Measurements from ENCODE around the gene RCOR3.
"Not testable (repeated sequence)": the region's sequence is repeated elsewhere in the genome, so short reads cannot be mapped to it uniquely, and the experiment has no call there.

RCOR3 gene

DNA sequence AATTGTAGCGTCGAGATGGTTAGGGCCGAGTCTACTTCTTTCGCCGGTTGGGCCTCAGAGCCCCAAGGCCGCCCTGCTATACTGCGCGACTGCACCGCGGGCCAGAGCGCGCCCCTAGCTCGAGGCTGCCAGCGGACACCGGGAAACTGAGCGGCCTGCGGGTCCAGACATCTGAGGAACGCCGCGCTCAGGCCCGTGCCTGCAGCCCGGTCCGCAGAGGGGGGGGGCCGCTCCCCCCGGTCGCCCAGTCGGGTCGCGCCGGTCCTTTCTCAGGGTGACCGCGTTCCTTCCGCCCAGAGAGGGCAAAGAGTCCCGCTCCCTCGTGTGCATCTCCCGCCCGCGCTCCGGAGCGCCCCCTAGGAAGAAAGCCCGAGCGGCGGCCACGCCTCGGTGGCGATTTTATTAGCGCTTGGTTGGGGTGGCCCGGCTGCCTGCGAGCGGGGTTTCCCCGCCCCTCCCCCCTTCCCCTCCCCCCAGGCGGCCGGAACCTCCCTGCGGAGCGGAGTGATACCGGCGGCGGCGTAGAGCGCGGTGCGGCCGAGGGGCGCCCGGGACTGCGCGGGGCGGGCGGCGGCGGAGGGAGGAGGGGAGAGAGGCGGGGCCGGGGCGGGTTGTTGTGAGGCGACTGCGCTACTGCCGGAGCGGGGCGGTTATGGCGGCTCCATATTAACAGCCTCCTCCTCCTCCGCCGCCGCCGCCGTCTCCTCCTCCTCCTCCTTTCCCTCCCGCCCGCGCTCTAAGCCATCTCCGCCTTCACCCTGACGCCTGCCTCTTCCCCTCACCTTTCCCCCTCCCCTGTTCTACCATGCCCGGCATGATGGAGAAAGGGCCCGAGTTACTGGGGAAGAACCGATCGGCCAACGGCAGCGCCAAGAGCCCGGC, at the start of gene RCOR3:
Gene RCOR3 (plus strand): TSS at position 611 of the 882 bp plus-strand sequence. CDS start 195 bp downstream, at position 806.
- H3K4me3 ChIP-seq, result peak within 1 kb of the TSS; percentile 89
- H3K9me3 ChIP-seq, result no peaks in the 10 kb centered on the region
- H3K4me1 ChIP-seq, result peaks cover 23% of the 10 kb centered on the region
- H3K27me3 ChIP-seq, result no peaks in the 10 kb centered on the region
- peak within 1 kb of the TSS; percentile 92 for H3K4me2 ChIP-seq
- H3K36me3 ChIP-seq, result peaks cover 6% of the 10 kb centered on the region
- no peak for TF ChIP-seq Cebpa-rat (IDR thresholded peaks at IDR 0.05)
- H4K20me1 ChIP-seq, result peaks cover 10% of the 10 kb centered on the region; the same call in 1 of the 2 replicates
- H3K27ac ChIP-seq, result peak within 1 kb of the TSS; percentile 97
- H3K9ac ChIP-seq, result peak within 1 kb of the TSS; percentile 98

DNA sequence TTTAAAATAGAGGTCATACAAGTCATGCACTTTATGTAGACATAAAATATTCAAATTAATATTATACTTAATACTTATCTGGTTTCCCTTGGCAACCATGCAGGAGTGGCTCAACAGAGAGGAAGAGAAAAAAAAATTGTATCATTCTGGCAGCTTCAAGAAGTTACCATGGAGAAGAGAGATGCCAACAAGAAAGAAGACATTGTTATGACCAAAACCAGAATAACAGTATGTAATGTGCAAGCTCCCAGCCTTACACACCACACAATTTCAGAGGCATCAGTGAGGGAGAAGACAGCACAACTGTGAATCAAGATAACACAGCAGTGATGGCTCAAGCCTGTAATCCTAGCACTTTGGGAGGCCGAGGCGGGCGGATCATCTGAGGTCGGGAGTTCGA, 49.1 kb upstream of the RCOR3 start:
- no peak overlapping the region for H3K4me3 ChIP-seq
- no peaks in the 10 kb centered on the region for H3K4me1 ChIP-seq
- no peak overlapping the region for H3K27ac ChIP-seq
- H3K4me2 ChIP-seq, result no peak overlapping the region
- H3K36me3 ChIP-seq, result no peaks in the 10 kb centered on the region
- TF ChIP-seq Cebpa-rat (IDR thresholded peaks at IDR 0.05), result no peak
- H3K27me3 ChIP-seq, result no peaks in the 10 kb centered on the region
- no peaks in the 10 kb centered on the region for H4K20me1 ChIP-seq
- H3K9ac ChIP-seq, result no peak overlapping the region
- peaks cover 13% of the 10 kb centered on the region for H3K9me3 ChIP-seq

DNA sequence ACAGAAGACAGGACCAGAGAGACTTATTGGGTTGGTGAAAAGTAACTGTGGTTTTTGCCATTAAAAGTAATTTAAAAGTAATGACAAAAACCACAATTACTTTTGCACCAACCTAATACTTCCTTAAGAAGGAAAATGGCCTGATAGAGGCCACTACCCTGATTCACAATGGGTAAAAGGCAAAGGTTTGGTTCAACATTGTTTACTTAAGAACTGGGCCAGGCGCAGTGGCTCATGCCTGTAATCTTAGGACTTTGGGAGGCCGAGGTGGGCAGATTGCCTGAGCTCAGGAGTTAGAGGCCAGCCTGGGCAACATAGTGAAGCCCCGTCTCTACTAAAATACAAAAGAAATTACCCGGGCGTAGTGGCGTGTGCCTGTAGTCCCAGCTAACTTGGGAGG, 48.2 kb upstream of the RCOR3 start:
- Histone ChIP-seq H3K4me2 (no peak overlapping the region), H3K27me3 (no peaks in the 10 kb centered on the region), H3K36me3 (no peaks in the 10 kb centered on the region), H4K20me1 (no peaks in the 10 kb centered on the region), H3K9me3 (peaks cover 13% of the 10 kb centered on the region), H3K27ac (no peak overlapping the region), H3K4me1 (no peaks in the 10 kb centered on the region), H3K4me3 (no peak overlapping the region), H3K9ac (no peak overlapping the region)
- no peak for TF ChIP-seq Cebpa-rat (IDR thresholded peaks at IDR 0.05)

DNA sequence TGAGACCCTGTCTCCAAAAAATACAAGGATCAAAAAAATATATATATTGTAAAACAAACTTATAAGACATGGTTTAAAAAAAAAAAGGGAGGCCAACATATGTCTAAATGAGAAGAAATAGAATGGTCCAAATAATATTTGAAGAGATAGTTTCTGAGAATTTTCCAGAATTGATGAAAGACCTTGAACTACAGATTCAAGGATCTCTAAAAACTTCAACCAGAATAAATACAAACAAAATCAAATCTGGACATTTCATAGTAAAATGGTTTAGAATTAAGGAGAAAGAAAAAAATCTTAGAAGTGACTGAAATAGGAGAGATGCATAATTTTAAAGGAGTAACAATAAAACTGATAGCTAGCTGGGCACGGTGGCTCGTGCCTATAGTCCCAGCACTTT, 45.5 kb upstream of the RCOR3 start:
- no peaks in the 10 kb centered on the region for H3K36me3 ChIP-seq
- H3K4me1 ChIP-seq, result no peaks in the 10 kb centered on the region
- H3K9me3 ChIP-seq, result no peaks in the 10 kb centered on the region
- H3K4me3 ChIP-seq, result no peak overlapping the region
- no peak for TF ChIP-seq Cebpa-rat (IDR thresholded peaks at IDR 0.05)
- H3K9ac ChIP-seq, result no peak overlapping the region
- no peak overlapping the region for H3K4me2 ChIP-seq
- no peaks in the 10 kb centered on the region for H3K27me3 ChIP-seq
- no peak overlapping the region for H3K27ac ChIP-seq
- no peaks in the 10 kb centered on the region for H4K20me1 ChIP-seq

DNA sequence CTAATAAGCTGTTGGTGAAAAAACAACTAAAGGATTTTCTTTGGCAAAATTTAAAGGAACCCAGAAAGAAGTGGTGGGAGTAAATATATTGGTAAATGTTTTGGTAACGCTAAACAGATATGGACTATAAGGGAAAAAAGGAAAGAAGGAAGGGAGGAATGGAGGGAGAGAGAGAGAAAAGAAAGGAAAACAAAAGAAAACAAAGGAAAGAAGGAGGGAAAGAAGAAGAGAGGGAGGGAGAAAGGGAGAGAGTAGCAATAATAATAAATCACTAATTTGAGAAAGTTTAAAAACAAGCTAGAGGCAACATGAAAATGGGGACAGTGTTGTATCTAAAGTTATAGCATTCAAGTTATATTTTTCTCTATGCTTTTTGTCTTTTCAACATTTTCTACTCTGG, 43.6 kb upstream of the RCOR3 start:
- Histone ChIP-seq H3K27ac (no peak overlapping the region), H3K4me3 (no peak overlapping the region), H3K27me3 (no peaks in the 10 kb centered on the region), H3K4me1 (no peaks in the 10 kb centered on the region), H3K9me3 (no peaks in the 10 kb centered on the region; the same call in 1 of the 2 replicates), H3K9ac (no peak overlapping the region), H4K20me1 (no peaks in the 10 kb centered on the region), H3K4me2 (no peak overlapping the region), H3K36me3 (no peaks in the 10 kb centered on the region)
- TF ChIP-seq Cebpa-rat (IDR thresholded peaks at IDR 0.05), result no peak

DNA sequence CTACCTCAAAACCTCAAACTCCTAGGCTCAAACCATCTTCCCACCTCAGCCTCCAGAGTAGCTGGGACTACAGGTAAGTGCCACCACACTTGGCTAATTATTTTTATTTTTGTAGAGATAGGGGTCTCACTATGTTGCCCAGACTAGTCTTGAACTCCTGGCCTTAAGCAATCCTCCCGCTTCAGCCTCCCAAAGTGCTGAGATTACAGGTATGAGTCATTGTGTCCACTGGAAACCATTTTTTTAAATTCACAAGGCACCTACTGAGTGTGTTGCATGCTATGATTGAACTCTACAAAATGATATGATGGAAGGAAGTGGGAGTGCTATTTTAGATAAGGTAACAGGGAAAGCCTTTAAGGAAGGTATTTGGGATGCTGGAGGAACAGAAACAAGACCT, 41.8 kb upstream of the RCOR3 start:
- no peak overlapping the region for H3K4me3 ChIP-seq
- H3K27me3 ChIP-seq, result no peaks in the 10 kb centered on the region
- no peak overlapping the region for H3K4me2 ChIP-seq
- H3K36me3 ChIP-seq, result no peaks in the 10 kb centered on the region
- no peak for TF ChIP-seq Cebpa-rat (IDR thresholded peaks at IDR 0.05)
- H3K4me1 ChIP-seq, result no peaks in the 10 kb centered on the region
- no peak overlapping the region for H3K9ac ChIP-seq
- no peaks in the 10 kb centered on the region; the same call in 1 of the 2 replicates for H3K9me3 ChIP-seq
- H3K27ac ChIP-seq, result no peak overlapping the region
- no peaks in the 10 kb centered on the region for H4K20me1 ChIP-seq

DNA sequence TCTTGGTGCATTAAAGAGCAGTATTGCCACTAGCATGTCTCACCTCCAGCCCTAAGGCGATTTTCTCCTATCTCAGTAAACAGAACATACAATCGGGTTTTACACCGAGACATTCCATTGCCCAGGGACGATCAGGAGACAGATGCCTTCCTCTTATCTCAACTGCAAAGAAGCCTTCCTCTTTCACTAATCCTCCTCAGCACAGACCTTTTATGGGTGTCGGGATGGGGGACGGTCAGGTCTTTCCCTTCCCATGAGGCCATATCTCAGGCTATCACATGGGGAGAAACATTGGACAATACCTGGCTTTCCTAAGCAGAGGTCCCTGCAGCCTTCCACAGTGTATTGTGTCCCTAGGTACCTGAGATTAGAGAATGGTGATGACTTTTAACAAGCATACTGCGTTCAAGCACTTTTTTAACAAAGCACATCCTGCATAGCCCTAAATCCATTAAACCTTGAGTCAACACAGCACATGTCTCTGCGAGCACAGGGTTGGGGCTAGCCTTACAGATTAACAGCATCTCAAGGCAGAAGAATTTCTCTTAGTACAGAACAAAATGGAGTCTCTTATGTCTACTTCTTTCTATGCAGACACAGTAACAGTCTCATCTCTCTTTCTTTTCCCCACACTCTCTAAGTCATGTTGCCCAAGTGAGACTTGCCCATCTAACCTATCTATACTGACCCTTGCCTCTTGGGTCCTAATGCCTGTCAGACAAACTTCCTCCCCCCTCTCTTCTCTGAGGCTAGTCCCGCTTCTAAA, 36.5 kb upstream of the RCOR3 start:
- H3K36me3 ChIP-seq, H4K20me1 ChIP-seq, H3K9me3 ChIP-seq, H3K4me1 ChIP-seq, H3K27ac ChIP-seq, H3K27me3 ChIP-seq, H3K9ac ChIP-seq, H3K4me2 ChIP-seq, H3K4me3 ChIP-seq: not testable (repeated sequence)

DNA sequence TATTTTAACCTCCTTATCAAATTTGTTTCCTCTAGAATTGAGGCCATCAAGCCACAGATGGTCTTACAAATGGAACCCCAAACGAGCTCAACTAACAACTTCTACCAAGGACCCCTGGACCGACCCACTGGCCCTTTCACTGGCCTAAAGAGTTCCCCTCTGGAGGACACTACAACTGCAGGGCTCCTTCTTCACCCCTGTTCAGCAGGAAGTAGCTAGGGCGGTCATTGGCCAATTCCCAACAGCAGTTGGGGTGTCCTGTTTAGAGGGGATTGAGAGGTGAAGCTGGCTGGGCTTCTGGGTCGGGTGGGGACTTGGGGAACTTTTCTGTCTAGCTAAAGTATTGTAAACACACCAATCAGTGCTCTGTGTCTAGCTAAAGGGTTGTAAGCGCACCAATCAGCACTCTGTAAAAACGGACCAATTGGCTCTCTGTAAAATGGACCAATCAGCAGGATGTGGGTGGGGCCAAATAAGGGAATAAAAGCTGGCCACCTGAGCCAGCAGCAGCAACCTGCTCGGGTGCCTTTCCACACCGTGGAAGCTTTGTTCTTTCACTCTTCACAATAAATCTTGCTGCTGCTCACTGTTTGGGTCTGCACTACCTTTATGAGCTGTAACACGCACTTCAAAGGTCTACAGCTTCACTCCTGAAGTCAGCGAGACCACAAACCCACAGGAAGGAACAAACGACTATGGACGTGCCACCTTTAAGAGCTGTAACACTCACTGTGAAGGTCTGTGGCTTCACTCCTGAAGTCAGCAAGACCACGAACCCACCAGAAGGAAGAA, 30.4 kb upstream of the RCOR3 start:
- not testable (repeated sequence) for H3K4me2 ChIP-seq, H3K4me1 ChIP-seq, H3K27ac ChIP-seq, H3K27me3 ChIP-seq, H3K9ac ChIP-seq, H3K36me3 ChIP-seq, H3K4me3 ChIP-seq, H3K9me3 ChIP-seq, H4K20me1 ChIP-seq

DNA sequence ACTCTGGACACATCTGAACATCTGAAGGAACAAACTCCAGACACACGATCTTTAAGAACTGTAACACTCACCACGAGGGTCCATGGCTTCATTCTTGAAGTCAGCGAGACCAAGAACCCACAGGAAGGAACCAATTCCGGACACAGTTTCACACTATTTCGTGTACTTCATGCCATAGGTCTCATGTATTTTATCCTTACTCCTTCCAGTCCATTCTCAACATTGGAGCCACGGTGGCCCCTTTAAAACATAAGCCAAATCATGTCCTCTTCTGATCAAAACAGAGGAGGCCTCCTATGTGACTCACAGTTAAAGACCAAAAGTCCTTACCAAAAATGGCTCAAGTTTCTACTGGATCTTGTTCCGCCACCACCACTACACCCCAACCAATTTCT, 29.8 kb upstream of the RCOR3 start:
- Histone ChIP-seq H3K4me3 (no peak overlapping the region), H3K4me1 (peaks cover 7% of the 10 kb centered on the region; the same call in 1 of the 2 replicates), H3K4me2 (no peak overlapping the region)

More for the DNA sequence above, 29.8 kb upstream of the RCOR3 start:
- Histone ChIP-seq H3K27me3 (no peaks in the 10 kb centered on the region), H3K9me3 (no peaks in the 10 kb centered on the region), H3K36me3 (no peaks in the 10 kb centered on the region), H4K20me1 (no peaks in the 10 kb centered on the region), H3K27ac (no peak overlapping the region), H3K9ac (no peak overlapping the region)
- TF ChIP-seq Cebpa-rat (IDR thresholded peaks at IDR 0.05), result no peak

Measured in BLaER1 (cell line).